CMK (cell line): ENCODE measurements around the gene DPYSL3.

Source experiments
- DNase-seq: peaks from one replicate; pipeline ENCODE4 v3.0.0-alpha.2; 2010; ENCODE audit warnings: low read depth

DPYSL3 gene

DNA sequence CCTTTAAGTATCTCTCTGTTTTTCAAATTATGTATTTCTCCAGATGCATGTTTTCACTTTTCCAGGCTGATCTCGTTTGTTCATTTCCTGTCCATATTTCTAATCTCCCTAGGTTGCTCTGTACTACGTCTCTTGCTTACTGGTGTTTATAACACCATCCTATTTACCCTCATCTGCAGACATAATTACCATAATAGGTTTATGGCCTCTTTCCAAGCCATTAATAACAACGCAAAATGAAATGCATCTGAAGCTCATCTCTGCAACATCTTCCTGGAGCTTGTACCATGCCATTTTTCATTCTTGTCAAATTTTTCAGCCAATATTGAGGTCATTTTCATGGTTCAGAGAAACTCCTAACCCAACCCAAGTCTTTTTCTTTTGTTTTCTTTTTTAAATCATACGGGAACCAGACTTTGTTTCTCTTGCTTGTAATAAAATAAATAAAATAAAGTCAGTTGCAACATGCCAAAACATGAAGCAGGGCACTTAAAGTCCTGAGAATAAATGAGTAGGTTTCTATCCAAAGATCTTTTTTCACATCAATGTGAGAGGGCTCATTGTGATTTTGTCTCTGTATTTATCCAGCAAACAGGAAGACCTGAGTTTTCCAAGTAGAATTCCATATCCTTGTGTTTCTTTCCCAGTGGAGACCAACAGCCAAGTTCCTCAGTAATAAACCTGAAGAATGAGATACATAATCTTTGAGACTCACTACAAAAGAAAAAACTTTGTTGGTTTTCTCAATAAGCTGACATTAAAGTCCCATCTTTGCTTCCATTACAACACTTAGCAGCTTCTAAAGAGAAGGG, 37.0 kb downstream of the DPYSL3 start:
- no peak for DNase-seq

DNA sequence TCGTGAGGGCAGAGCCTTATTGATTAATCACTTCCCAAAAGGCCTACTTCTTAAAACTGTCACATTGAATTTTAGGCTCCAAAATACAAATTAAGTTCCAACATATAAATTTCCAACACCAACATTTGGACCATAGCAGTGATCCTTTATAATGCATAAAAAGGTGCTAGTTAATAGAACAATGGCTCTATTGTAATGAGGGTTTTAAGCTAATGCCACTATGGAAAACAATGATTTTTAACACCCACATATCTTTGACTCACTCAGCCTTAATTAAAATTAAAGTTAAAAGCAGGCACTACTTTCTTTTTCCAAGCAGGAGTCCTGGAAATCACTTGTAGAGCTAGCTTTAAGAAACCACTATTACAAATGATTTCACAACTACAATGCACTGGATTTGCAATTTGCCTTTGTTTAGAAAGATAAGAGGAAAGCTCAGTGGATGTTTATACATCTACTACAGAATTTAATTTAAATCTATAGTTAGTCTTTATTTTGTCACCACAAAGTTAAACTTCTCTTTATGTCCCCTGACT, 41.8 kb downstream of the DPYSL3 start:
- no peak for DNase-seq

DNA sequence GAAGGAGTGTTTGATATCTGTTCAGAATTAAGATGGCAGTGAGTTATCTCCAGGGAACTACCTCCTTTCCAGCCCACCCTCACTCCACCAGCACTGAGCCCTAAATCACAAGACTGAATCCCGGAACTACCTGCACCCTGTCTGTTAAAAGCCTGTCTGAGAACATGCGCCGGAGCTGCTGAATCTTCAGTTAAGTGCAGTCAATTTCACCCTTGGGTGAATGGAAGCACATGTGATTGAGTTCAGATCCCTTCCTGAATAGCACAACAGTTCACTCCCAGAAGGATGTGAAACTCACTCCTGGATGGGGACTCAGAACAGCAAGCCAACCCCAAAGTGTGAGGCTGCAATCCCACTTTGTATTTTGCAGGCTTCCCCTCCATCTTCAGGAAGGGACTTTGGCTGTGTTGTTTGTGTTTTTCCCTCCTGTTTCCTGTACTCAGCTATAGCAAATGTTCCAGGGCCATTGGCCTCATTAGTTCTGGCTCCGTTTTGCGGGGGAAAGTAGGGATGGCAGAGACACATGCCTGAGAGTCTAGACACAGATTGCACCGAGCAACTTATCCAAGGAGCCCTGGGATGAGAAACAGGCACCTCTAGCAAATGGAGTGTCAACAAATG, 43.4 kb downstream of the DPYSL3 start:
- no peak for DNase-seq

GRCh38 chr5:147465747-147466146, 44.1 kb downstream of the DPYSL3 start:
- DNase-seq, result no peak

GRCh38 chr5:147464211-147464610, 45.7 kb downstream of the DPYSL3 start:
- DNase-seq, result no peak

- DNase-seq, result no peak
These were observed 48.0 kb downstream of the DPYSL3 start for GRCh38 chr5:147461915-147462314.

DNA sequence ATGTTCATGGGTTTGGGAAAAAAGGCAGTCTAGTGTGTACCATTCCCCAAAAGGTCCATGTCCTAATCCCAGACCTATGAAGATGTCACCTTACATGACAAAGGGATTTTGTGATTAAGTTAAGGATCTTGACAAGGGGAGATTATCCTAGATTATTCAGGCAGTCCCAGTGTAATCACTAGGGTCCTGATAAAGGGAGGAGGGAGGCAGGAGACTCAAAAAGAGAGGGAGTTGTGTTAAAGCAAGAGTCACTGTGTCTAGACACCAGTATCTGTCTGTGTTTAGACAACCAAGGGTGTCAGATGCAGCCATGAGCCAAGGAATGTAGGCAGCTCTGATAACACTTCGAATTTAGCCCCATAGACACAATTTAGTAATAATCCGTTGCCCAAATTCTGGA, 49.5 kb downstream of the DPYSL3 start:
- no peak for DNase-seq

GRCh38 chr5:147458581-147458980, 51.3 kb downstream of the DPYSL3 start:
- DNase-seq, result no peak

DNA sequence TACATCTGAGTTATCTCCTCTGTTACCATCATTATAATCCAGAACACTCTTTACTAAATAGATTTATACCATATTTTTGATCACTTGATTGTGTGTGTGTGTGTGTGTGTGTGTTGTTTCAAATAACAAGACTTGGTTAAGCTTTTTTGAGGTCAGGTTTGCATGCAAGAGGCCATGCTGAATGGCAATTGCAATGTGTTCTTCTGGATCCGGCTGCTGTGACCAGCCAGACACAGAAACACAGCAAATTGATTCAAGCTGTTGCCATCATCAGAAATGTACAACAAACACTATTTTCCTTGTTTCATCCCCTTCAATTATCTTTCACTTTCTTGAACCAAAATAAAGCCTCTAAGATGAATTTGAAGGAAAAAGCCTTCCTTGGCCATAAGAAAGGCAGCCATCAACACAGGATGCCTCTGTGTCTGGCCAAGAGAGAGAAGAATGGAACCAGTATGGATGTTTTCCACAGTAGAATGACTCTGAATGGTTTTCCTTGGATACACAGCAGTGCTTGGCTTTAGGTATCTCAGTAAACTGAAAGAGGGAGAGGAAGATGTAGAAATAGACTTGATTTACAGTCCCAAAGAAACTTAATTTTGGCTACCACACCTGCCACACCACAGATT, 53.9 kb downstream of the DPYSL3 start:
- no peak for DNase-seq

GRCh38 chr5:147454996-147455677, 54.7 kb downstream of the DPYSL3 start:
- no peak for DNase-seq

DNA sequence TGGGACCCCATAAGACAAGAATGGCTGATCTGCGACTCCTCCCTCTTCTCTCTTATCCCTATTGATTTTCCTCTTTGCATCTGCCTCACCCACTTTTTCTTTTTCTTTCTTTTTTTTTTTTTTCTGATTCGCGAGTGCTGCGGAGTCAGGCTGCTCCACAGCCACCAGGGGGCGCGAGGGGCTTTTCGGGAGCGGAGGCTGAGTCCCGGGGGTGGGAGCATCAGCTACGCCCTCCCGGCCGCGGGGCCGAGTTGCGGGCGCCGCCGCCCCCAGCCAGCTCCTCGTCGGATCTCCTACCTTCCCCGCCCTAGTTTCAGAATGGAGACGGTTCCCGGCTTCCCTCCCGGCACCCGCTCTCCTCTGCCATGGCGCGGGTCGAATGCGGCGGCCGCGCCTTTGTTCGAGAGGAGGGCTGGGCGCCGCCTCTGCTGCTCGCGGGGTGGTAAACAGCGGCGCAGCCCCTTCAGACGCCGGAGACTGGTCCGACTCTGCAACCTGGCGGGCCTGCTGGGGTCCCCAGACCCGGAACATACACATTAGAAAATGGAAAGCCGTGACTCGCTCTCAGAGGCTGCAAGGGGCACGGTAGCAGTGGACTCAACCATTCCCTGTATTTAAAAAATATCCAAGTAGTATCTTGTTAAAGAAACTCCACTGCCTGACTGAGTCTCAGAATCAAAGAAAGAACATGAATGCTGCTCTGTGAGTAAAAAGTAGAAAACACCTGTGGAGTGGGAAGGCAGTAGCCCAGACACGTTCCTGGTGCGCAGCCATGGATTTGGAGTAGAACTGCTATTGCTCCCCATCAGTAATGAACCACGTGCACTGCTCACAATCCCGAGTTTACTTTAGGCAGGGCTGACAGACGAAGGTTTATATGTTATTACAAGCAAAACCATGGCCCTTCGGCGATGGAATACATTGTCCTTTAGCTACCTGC, 55.7 kb downstream of the DPYSL3 start:
- no peak for DNase-seq

DNA sequence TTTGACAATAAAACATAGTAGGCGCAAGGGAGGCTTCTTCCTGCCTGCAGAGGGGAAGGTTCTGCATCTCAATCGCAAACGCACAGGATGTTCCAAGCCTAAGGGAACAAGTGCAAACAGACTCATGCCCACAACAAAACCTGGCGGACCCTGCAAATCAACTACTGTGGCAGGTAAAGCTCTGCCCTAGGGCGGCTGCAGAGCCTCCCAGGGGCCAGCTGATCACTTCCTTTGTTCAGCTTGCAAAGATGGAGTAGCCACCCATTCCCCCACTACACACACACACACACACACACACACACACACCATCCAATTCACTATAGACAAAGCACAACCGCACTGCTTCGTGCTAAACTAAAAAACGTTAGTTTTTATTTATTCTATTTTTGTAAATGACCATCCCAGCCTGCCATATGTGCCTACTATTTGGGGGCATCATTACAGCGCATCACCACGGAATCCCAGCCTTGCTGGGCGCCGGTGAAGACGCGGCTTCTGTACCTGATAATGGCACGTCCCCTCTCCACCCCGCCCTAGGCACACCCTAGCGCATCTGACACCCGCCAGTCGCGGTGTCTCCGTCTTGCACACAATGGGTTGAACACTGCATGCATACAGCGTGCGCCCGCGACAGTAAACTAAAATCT, 57.6 kb downstream of the DPYSL3 start:
- no peak for DNase-seq

- DNase-seq, result no peak
These were observed 58.7 kb downstream of the DPYSL3 start for GRCh38 chr5:147451193-147451592.

DNA sequence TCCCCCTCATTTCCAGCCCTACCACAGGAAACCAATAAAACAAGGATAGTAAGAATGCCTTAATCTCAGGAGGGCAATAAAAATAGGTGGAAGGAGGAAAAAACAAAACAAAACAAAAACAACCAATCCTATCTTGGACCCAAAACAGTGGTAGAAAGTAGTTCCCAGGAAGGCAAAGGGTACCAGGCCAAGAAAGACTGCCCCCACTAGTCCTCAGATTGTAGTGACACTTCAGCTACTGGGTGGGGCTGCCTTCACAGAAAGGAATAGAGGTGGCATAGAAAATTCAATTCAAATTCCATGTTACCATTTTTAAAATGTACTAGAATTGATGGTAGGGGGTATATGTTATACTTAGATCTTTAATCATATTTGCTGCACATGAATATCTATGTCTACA, 59.3 kb downstream of the DPYSL3 start:
- DNase-seq, result no peak

DNA sequence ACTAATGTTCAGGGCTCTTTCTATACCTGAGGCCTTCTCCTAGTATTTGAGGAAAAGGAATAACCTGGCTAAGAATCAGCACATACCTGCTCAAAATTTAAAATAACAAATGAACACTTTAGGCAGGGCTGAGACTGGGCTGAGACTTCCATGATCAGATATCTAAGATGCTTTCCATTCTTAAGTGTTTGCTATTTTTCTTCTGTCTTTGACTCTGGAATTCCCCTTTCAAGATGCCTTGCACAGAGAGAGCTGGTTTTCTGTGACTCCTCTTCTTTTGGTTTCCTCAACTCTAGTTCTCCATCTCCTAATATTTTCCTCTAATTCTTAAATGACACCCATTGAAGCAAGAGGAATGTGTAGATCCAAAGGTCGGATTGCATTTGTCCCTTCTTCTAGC, 61.1 kb downstream of the DPYSL3 start:
- DNase-seq, result no peak

- no peak for DNase-seq
These were observed 63.3 kb downstream of the DPYSL3 start for GRCh38 chr5:147446523-147446922.

DNA sequence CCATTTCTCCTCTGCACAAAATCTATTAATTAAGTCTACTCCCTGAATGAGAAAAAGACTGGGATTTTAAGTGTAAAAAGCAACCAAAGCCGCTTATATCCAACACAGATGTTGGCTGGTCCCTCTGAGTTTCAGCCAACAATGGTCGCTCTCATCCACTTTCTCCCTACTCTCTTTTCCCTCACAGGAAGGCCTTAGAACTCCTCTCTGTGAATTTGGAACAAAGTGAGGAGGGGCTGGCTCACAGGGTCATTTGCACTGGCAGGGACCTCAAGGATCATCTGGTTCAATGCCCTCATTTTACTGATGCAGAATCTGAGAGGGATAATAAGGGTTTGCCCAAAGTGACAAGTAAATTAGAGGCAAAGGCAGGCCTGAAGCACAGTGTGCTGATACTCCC, 64.0 kb downstream of the DPYSL3 start:
- DNase-seq, result no peak

DNA sequence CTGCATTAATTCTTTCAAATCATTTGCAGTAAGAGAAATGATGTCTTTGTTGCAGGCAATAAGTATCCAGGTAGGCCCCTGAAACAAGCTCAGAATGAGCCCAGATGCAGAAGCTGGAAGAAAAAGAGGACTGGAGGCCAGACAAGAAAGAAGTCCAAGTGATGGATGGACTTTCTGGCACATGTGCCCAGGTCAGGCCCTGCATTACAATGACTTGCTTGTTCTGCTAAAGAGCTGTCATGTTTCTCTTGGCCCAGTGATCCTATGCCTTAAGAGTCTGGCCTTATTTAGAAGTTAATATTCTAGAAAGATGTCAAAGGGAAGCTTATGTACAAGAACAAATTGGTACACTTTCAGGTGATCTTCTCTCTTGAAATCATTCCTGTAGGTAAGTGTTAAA, 64.8 kb downstream of the DPYSL3 start:
- DNase-seq, result no peak

DNA sequence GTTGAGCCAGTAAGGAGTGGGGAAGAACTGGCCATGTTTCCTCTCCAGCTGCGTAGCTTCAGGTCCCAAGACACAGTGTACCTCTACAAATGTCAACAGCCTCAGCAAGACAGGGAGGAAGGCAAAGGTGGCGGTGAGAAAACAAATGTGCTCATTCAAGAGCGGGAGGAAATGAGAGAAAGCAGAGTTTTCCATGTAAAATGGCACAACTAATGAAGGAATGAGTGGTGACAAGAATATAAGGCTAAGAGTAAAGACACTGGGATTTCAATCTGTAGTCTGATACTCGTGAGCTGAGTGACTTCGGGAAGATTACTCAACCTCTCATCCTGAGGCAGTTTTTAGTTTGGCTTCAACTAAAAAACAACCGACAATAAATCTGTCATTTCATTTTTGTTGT, 67.6 kb downstream of the DPYSL3 start:
- no peak for DNase-seq

GRCh38 chr5:147441191-147441695, 68.6 kb downstream of the DPYSL3 start:
- DNase-seq, result no peak

- DNase-seq, result no peak
These were observed 70.6 kb downstream of the DPYSL3 start for GRCh38 chr5:147439254-147439653.
